Erythroblast (primary cell): Measurements from ENCODE around the gene RAB11FIP4.

Source experiments
- GATA1 ChIP-seq: IDR thresholded peaks from 2 replicates; pipeline ENCODE4 v1.6.1; 2011; ENCODE audit warnings: low read depth, mild to moderate bottlenecking, control low read depth, low read length, moderate library complexity
- POLR2A ChIP-seq: IDR thresholded peaks from 2 replicates; pipeline ENCODE4 v1.6.1; 2011; ENCODE audit warnings: mild to moderate bottlenecking, low read length

DNA sequence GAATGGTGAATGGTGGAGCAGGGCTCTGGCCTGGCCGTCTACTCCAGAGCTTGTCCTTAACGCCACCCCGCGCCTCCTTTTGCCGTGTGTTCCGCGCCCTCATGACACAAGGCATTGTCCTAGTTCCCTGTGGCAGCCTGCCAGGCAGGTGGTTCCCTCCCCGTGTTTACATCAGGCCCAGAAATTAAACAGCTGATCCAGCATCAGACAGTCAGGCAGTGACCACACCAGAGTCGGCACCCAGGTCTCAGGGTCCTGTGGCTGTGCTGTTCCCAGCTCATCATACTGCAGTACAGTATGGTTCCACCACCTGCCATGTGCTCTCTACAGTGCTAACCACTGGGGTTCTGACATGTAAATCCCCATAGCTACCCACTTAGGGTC, 119.7 kb downstream of the RAB11FIP4 start:
- no peak for TF ChIP-seq POLR2A
- TF ChIP-seq GATA1: no peak
